H4 (cell line): ENCODE results near the gene PRKCD. TPM values are rescaled to one million over a fixed set of nuclear protein-coding genes. Genes with fewer than 3 reads are reported as not detected.

Experiments
- DNase-seq: peaks from one replicate; pipeline ENCODE4 v3.0.0-alpha.2; 2015; ENCODE audit warnings: low spot score
- total RNA-seq: library from RNA; depleted of rRNA; stranded (reverse); fragments of >200 nt; shearing (Covaris generic); gene quantifications from 2 replicates; pipeline ENCODE4 v1.2.3, GENCODE V29; 2014

Gene PRKCD
- total RNA-seq, 1 experiment from 2014 or later: 1.2 TPM

GRCh38 chr3:53155760-53156159 is 5.2 kb upstream of the PRKCD start:
- DNase-seq: no peak

DNA sequence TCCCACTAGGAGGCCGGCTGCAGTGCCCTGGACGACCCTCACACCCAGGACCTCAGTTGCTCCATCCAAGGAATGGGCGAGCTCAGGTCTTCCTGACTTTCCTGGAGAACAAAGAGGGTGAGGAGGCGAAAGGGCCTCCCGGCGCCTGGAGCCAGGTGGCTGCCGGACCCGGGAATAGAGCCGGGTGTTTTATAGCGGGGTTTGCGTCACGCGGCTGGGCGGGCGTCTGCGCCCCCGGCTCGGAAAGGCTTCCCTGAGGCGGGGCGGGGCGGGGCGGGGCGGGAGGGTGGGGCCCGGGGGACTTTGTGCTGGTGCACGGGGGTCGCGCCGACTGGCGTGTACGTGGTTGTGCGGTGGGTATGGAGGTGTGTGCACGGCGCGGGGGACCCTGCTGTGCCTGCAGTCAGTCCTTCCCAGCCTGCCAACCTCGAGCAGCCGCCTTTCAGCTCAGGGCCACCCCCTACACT is 4.6 kb upstream of the PRKCD start:
- DNase-seq: no peak

DNA sequence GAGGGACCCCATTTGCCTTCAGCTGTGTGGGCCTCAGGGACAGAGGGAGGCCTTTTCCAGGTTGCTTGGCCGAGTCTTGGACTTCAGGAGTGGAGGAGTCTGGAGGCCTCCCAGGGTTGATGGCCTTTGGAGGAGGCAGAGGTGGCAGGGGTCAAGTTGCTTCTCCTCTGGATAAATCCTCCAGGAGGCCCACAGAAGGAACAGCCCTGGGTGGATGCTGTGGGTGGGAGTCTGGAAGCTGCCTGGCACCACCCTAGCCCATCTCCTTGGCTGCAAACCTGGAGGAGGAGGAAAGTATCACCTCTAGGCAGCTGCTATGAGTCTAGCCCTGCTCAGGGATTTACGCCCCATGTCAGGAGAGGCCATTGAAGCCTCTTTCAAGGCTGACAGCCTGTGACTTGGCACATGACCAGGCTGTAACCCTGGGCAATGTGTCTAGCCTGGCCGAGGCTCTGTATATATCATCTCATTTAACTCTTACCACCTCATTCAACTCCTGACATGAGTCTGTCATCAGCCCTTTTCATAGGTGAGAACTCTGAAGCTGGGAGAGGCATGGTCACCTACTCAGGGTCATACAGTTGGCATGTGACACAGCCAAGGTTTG is 2.9 kb upstream of the PRKCD start:
- DNase-seq: no peak

DNA sequence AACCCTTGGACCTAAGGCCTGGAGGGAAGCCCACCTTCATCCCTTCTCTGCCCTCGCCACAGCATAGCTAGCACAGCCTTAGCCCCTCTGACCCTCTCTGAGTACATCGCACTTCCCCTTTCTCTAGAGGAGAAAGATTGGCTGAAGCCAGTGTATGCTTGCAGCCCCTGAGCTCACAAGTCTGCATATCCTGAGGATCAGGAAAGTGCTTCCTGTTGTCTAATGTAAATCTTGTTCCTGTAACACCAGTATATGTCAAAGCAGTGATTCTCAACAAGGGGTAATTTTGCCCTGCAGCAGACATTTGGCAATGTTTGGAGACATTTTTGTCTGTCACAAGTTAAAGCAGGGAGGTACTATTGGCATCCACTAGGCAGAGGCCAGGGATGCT is 2.2 kb upstream of the PRKCD start:
- DNase-seq: no peak

DNA sequence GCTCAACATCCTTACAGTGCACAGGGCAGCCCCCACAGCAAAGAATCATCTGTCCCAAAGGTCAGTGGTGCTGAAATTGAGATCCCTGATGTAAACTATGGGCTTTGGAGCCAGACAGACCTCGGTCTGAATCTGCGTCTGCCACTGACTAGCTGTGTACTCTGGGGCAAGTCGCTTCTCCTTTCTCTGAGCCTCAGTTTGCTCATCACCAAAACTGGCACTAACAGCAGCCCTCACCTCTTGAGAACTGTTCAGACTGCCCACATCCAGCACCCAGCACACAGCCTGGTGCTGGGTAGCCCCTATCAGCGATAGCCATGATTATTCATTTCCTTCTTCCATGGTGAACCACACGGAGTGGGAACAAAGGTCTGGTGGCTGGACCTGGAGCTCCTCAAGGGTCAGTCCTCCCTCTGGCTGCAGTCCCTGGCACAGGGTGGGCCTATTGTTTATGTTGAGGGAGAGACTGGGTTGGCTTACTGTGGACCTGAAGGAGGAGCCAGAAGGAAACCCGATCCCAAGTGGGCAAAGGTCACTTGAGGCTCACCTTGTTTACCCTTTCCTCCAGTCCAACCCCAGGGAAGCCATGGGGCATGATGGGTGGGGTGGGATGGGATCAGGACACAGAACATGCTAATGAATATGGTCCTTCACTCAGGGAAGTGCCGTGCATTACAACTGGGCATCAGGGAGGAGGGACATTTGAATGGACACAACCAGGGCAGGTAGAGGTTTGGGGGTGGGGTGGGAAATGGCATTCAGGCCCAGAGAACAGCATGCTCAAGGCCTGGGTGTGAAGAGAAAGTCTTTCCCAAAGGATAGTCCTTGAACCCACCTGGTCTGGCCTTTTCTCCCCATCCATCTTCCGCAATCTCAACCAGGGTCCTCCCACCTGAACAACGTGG is 1.6 kb upstream of the PRKCD start:
- no peak for DNase-seq

- DNase-seq: no peak
Measured at GRCh38 chr3:53160061-53160659, 849 bp upstream of the PRKCD start.

DNA sequence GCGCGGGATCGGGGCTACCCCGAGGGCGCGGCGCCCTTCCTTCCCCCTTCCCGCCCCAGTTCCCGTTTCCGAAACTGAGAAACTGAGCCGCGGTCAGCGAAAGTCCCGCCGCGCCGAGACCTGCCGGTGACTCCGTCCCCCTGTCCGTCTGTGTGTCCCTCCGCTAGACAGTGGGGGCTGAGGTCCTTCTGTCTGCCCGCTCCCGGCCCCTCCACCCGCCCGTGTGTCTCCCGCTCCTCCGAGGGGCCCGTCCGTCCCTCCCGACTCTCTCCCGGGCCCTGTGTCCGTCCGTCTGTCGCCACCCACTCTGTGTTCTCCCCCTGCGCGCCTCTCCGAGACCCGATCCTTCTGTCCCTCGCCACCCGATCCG is 426 bp downstream of the PRKCD start:
- no peak for DNase-seq

DNA sequence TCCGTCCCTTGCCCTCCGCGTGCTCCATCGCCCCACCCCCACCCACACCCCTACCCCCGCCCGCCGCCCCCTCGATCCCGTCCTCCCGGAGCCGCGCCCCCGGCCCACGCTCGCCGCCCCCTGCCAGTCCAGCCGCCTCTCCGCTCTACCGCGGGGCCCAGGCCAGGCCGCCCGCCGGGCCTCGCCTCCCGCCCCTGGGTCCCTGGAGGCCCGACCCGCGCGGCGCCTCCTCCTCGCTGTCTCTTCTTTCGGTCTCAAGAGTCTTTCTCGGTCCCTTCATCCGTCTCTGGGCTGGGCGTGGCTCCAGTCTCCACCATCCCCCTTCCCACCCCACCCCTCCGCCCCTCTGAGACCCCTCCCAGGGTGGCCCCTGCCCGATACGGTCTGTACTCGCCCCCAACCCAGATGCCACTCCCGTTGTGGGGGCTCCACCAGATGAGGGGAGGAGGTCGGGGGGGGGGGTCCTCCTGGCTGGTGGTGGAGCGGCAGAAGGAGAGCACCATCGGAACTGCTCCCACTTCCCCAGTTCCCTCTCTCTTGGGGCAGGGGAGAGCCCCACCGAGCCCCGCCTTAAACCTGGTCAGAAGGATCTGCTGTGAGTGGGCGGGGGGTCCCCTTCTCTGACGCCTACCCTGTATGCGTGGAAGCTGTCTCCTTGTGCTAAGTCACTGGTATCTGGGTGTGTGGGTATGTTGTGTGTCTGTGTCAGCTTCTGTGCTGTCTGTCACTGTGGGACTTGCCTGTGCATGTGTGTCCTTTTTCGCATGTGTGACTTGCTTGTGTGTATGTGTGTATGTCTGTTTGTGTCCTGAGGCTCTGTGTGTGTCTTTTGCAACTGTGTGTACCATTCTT is 1.0 kb downstream of the PRKCD start:
- DNase-seq: no peak

DNA sequence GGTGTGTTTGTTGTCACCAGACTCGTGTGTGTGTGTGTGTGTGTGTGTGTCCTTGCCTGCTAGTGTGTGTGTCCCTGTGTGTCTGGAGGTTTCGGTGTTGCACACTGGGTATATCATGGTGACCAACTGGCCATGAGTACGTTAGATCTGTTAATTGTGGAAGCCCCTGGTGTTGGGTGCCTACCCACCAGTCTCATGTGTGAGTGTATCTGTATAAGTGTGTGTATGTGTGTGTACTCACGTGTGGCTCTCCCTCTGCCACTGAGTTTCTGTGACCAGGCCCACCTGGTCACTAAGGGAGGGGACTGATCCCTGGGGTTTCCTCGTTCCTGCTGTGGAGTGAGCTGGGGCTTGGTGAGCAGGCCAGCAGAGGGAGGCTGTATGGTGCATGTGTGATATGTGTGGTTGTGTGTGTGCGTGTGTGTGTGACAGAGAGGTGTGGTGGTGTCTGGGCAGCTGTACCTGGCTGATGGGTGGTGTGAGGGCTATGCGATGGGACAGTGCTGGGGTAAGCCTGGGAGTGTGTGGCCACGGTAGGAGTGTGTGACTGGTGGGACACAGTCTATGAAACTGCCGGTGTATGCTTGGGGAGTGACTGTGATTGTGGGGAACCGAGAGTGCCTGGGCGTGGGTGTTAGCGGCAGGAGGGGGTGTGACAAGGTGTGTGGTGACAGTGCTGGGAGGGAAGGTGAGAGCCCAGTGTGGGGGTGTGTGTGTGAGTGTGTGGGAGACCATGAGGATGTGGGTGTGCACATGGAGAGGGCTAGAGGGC is 1.8 kb downstream of the PRKCD start:
- DNase-seq: no peak

DNA sequence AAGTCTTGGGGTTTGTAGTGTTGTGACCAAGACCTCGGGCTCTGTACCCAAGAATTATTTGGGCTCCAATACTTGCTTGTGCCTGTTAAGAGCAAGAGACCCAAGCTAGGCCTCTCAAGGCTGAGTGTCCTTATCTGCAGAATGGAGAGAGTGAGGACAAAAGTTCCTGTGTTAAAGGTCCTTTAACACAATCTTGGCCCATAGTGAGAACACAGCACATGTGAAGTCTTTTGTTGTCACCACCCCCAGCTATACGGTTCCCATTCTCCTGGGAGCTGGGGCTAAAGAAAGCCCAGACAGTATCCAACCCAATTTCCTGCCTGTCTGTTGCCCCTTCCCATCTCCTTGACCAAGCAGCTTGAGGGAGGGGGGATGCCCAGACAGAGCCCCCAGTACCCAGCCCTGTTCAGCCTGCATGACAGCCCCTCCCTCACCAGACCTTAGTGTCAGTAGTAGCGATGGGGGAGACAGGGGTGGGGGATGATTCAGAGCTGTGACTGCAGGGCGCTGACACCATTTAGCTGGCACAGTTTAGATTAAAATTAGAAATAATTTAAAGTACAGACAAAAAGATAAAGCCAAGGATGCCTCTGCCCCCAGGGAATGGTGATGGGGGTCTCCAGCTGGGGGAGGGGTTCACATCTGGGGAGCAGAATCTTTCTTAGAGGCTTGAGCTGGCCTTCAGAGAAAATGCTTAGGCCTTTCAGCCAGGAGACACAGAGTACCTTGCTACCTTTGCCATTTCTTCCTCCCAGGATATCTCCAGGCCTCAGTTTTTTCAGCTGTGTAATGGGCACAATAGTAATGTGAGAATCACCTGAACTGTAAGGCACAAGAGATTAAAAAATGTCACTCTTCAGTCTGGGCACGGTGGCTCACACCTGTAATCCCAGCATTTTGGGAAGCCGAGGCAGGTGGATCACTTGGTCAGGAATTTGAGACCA is 2.7 kb downstream of the PRKCD start:
- DNase-seq: no peak

DNA sequence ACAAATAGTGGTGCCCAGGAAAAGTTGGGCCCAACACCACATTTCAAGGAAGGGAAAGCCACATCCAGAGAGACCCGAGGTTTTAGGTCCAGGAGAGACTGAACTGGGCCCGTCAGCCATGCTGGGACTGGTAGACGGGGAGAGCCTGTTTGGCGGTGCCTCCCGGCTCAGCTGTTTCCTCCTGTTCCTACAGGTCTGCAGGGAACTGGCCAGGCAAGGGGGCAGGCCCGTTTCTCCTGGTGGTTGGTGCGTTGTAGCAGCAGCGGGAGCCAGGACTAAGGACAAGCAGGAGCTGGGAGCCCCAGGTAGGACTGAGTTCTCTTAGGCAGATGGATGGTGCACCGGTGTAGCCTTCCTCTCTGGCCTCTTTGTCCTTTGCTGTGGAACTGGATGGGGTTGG is 3.9 kb downstream of the PRKCD start:
- DNase-seq: no peak

- no peak for DNase-seq
Measured at GRCh38 chr3:53166206-53166605, 5.2 kb downstream of the PRKCD start.

DNA sequence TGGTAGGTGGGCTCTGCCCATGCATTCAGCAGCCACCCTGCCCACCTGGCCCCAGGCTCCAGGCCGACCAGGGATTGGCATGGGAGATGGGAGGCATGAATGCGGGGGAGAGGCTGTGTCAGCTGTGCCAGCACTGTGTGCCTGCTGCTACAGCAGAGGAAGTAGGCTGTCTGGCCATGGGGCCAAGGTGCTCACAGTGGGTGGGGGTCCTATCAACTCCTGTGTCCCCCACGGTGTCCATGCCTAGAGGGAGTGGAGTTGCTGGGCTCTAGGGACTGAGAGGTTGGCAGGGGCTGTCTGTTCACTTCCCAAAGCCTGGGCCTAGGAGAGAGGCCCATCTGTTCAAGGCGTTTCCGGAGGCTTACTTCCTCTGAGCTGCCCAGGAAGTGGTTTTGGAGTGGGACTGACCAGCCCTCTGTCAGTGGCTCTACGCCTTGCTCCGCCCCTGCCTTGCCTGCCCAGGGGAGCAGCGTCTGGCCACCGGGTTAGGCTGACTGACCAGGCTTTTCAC is 5.8 kb downstream of the PRKCD start:
- peak; percentile 35 for DNase-seq

- DNase-seq: no peak
Measured at GRCh38 chr3:53167418-53168174, 6.6 kb downstream of the PRKCD start.

- no peak for DNase-seq
Measured at GRCh38 chr3:53168175-53168923, 7.3 kb downstream of the PRKCD start.

- DNase-seq: peak; percentile 37
Measured at GRCh38 chr3:53169045-53169831, 8.2 kb downstream of the PRKCD start.

DNA sequence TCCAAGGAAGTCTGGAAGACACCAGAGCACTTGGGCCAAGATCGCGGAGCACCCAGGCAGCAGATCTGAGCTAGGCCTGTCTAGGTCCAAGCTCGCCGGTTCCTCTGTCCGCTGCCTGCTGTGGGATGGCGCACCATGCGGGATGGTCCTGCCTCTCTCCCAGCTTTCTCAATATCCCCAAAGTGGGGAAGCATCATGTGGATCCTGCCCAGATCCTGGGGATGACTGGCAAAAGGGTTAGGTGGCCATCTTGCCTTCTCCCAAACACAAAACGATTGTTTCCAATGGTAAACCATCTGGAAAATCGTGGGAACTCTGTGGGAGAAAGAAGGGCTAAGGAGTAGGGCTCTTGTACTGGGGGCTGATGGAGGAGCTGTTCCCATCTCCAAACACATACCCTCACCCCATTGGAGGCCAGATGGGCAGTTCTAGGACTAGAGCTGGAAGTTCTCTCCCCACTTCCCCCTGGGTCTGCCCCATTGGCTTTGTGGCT is 8.9 kb downstream of the PRKCD start:
- DNase-seq: no peak
